Naive B cell (primary cell): ENCODE measurements around the gene PAN3. TPM values are rescaled to one million over a fixed set of nuclear protein-coding genes. Genes with fewer than 3 reads are reported as not detected.

Source experiments
- ATAC-seq, 2 donors: fragments of 150-1000 bp; cut with Tn5 transposase; 2 replicates each; pipeline ENCODE4 v1.10.0; 2021; ENCODE audit warnings: low read depth in 2 of 2, mild to moderate bottlenecking in 2 of 2, moderate library complexity in 2 of 2
- DNase-seq: peaks from one replicate; pipeline ENCODE4 v3.0.0; 2022
- H3K27ac Mint-ChIP-seq, 6 donors: one replicate each; pipeline ENCODE4 v1.8.0; 2020 to 2022; ENCODE audit warnings: mild to moderate bottlenecking in 6 of 6, mixed read lengths in 6 of 6, moderate library complexity in 5 of 6, inconsistent platforms in 2 of 6
- H3K27me3 Mint-ChIP-seq, 3 donors: one replicate each; pipeline ENCODE4 v1.8.0; 2021 to 2022; ENCODE audit warnings: mixed read lengths in 3 of 3, mild to moderate bottlenecking in 1 of 3
- H3K36me3 Mint-ChIP-seq, 2 donors: one replicate each; pipeline ENCODE4 v1.8.0; 2020 to 2022; ENCODE audit warnings: mixed read lengths in 2 of 2, inconsistent platforms in 1 of 2, mild to moderate bottlenecking in 1 of 2
- H3K4me1 Mint-ChIP-seq, 3 donors: one replicate each; pipeline ENCODE4 v1.8.0; 2020 to 2022; ENCODE audit warnings: mixed read lengths in 3 of 3, inconsistent platforms in 1 of 3, mild to moderate bottlenecking in 1 of 3, moderate library complexity in 1 of 3
- H3K4me3 Mint-ChIP-seq, 8 donors: one replicate each; pipeline ENCODE4 v1.8.0; 2020 to 2022; ENCODE audit warnings: mild to moderate bottlenecking in 8 of 8, mixed read lengths in 8 of 8, moderate library complexity in 8 of 8, inconsistent platforms in 2 of 8
- H3K9me3 Mint-ChIP-seq, 7 donors: one replicate each; pipeline ENCODE4 v1.8.0; 2020 to 2022; ENCODE audit warnings: mixed read lengths in 7 of 7, mild to moderate bottlenecking in 5 of 7, inconsistent platforms in 2 of 7, moderate library complexity in 1 of 7
- polyA plus RNA-seq, 6 donors: library from polyadenylated mRNA; unstranded; fragments of 300-500 nt; fragmentation: Illumina TruSeq; gene quantifications; one replicate each; pipeline ENCODE4 v1.2.3, GENCODE V29; 2021; ENCODE audit warnings: low read depth in 6 of 6

PAN3 gene
- polyA plus RNA-seq, 6 donors from 2014 or later: 6.3 to 11.2 (median 7.5) TPM

GRCh38 chr13:28326056-28326455 is 187.7 kb downstream of the PAN3 start:
- Mint-ChIP-seq H3K36me3 (no peaks in the 10 kb centered on the region), H3K27me3 (no peaks in the 10 kb centered on the region), H3K4me3 (no peak overlapping the region), H3K9me3 (no peaks in the 10 kb centered on the region), H3K27ac (no peak overlapping the region), H3K4me1 (peaks cover 4 to 14% (median 14%) of the 10 kb centered on the region in 3 donors)
- DNase-seq: no peak
- no peak for ATAC-seq

GRCh38 chr13:28327373-28328270 is 189.3 kb downstream of the PAN3 start:
- peaks cover 4 to 14% (median 14%) of the 10 kb centered on the region in 3 donors for H3K4me1 Mint-ChIP-seq
- no peak for ATAC-seq
- H3K9me3 Mint-ChIP-seq: no peaks in the 10 kb centered on the region
- peak overlapping the region in 1 of 6 donors; percentile 26 for H3K27ac Mint-ChIP-seq
- no peaks in the 10 kb centered on the region for H3K36me3 Mint-ChIP-seq
- no peak overlapping the region for H3K4me3 Mint-ChIP-seq
- no peaks in the 10 kb centered on the region for H3K27me3 Mint-ChIP-seq
- DNase-seq: no peak

- no peak for DNase-seq
- peaks cover 4 to 14% (median 14%) of the 10 kb centered on the region in 3 donors for H3K4me1 Mint-ChIP-seq
- H3K4me3 Mint-ChIP-seq: no peak overlapping the region
- no peaks in the 10 kb centered on the region for H3K9me3 Mint-ChIP-seq
- no peak overlapping the region for H3K27ac Mint-ChIP-seq
- no peak for ATAC-seq
- no peaks in the 10 kb centered on the region for H3K36me3 Mint-ChIP-seq
- no peaks in the 10 kb centered on the region for H3K27me3 Mint-ChIP-seq
Observed at GRCh38 chr13:28328271-28328607, 189.9 kb downstream of the PAN3 start.

GRCh38 chr13:28329395-28330158 is 191.2 kb downstream of the PAN3 start:
- Mint-ChIP-seq H3K27ac (no peak overlapping the region), H3K4me3 (no peak overlapping the region), H3K36me3 (no peaks in the 10 kb centered on the region), H3K4me1 (peaks cover 0 to 6% (median 6%) of the 10 kb centered on the region in 3 donors), H3K9me3 (no peaks in the 10 kb centered on the region), H3K27me3 (no peaks in the 10 kb centered on the region)
- DNase-seq (no peak), ATAC-seq (no peak)

- DNase-seq (no peak), ATAC-seq (no peak)
- Mint-ChIP-seq H3K27ac (no peak overlapping the region), H3K36me3 (peaks cover under 1 to 2% of the 10 kb centered on the region in 2 donors), H3K4me3 (no peak overlapping the region), H3K27me3 (no peaks in the 10 kb centered on the region), H3K4me1 (no peaks in the 10 kb centered on the region), H3K9me3 (peaks cover 0 to 2% (median 0%) of the 10 kb centered on the region in 7 donors)
Observed at GRCh38 chr13:28333204-28333881, 195.0 kb downstream of the PAN3 start.

GRCh38 chr13:28336193-28336657 is 197.9 kb downstream of the PAN3 start:
- no peaks in the 10 kb centered on the region for H3K27me3 Mint-ChIP-seq
- H3K27ac Mint-ChIP-seq: peak overlapping the region in 1 of 6 donors; percentile 24
- peaks cover 0 to 2% (median 0%) of the 10 kb centered on the region in 7 donors for H3K9me3 Mint-ChIP-seq
- no peak for ATAC-seq
- H3K4me3 Mint-ChIP-seq: no peak overlapping the region
- H3K4me1 Mint-ChIP-seq: no peaks in the 10 kb centered on the region
- peaks cover 10 to 11% of the 10 kb centered on the region in 2 donors for H3K36me3 Mint-ChIP-seq
- DNase-seq: no peak

- Mint-ChIP-seq H3K9me3 (peaks cover 0 to 2% (median 0%) of the 10 kb centered on the region in 7 donors), H3K36me3 (peaks cover 10 to 15% of the 10 kb centered on the region in 2 donors), H3K4me3 (no peak overlapping the region), H3K27ac (no peak overlapping the region), H3K4me1 (no peaks in the 10 kb centered on the region), H3K27me3 (no peaks in the 10 kb centered on the region)
- no peak for ATAC-seq
- DNase-seq: no peak
Observed at GRCh38 chr13:28337166-28338005, 199.0 kb downstream of the PAN3 start.

- no peak overlapping the region for H3K27ac Mint-ChIP-seq
- H3K4me1 Mint-ChIP-seq: no peaks in the 10 kb centered on the region
Observed at GRCh38 chr13:28338006-28338574, 199.7 kb downstream of the PAN3 start.

GRCh38 chr13:28338742-28339141 is 200.4 kb downstream of the PAN3 start:
- no peak overlapping the region for H3K27ac Mint-ChIP-seq
- no peaks in the 10 kb centered on the region for H3K4me1 Mint-ChIP-seq
- H3K36me3 Mint-ChIP-seq: peaks cover 11 to 15% of the 10 kb centered on the region in 2 donors
- peaks cover 0 to 2% (median 0%) of the 10 kb centered on the region in 7 donors for H3K9me3 Mint-ChIP-seq
- ATAC-seq (no peak), DNase-seq (no peak)
- no peak overlapping the region for H3K4me3 Mint-ChIP-seq
- no peaks in the 10 kb centered on the region for H3K27me3 Mint-ChIP-seq

More at GRCh38 chr13:28338006-28338574, 199.7 kb downstream of the PAN3 start:
- H3K4me3 Mint-ChIP-seq: no peak overlapping the region
- DNase-seq (no peak), ATAC-seq (no peak)
- H3K27me3 Mint-ChIP-seq: no peaks in the 10 kb centered on the region
- peaks cover 0 to 2% (median 0%) of the 10 kb centered on the region in 7 donors for H3K9me3 Mint-ChIP-seq
- H3K36me3 Mint-ChIP-seq: peaks cover 10 to 15% of the 10 kb centered on the region in 2 donors

GRCh38 chr13:28339419-28339818 is 201.1 kb downstream of the PAN3 start:
- Mint-ChIP-seq H3K9me3 (peaks cover 0 to 2% (median 0%) of the 10 kb centered on the region in 7 donors), H3K27ac (peak overlapping the region in 2 of 6 donors; percentile 5 to 28), H3K4me1 (no peaks in the 10 kb centered on the region), H3K4me3 (no peak overlapping the region), H3K27me3 (peaks cover 0 to 7% (median 0%) of the 10 kb centered on the region in 3 donors), H3K36me3 (peaks cover 17 to 22% of the 10 kb centered on the region in 2 donors)
- no peak for DNase-seq
- ATAC-seq: no peak

- ATAC-seq (no peak), DNase-seq (no peak)
- peaks cover 0 to 2% (median 0%) of the 10 kb centered on the region in 7 donors for H3K9me3 Mint-ChIP-seq
- H3K4me1 Mint-ChIP-seq: no peaks in the 10 kb centered on the region
- peaks cover 0 to 9% (median 0%) of the 10 kb centered on the region in 3 donors for H3K27me3 Mint-ChIP-seq
- peak overlapping the region in 1 of 6 donors; percentile 31 for H3K27ac Mint-ChIP-seq
- peaks cover 19 to 22% of the 10 kb centered on the region in 2 donors for H3K36me3 Mint-ChIP-seq
- H3K4me3 Mint-ChIP-seq: no peak overlapping the region
Observed at GRCh38 chr13:28340272-28340793, 202.0 kb downstream of the PAN3 start.

GRCh38 chr13:28342251-28342650 is 203.9 kb downstream of the PAN3 start:
- DNase-seq (no peak), ATAC-seq (no peak)
- peak overlapping the region in 1 of 6 donors; percentile 29 for H3K27ac Mint-ChIP-seq
- peaks cover 0 to 2% (median 0%) of the 10 kb centered on the region in 7 donors for H3K9me3 Mint-ChIP-seq
- peaks cover 0 to 9% (median 0%) of the 10 kb centered on the region in 3 donors for H3K27me3 Mint-ChIP-seq
- H3K4me1 Mint-ChIP-seq: no peaks in the 10 kb centered on the region
- H3K4me3 Mint-ChIP-seq: no peak overlapping the region
- peaks cover 19 to 22% of the 10 kb centered on the region in 2 donors for H3K36me3 Mint-ChIP-seq
